Panc1 (cell line): ENCODE results near the gene EHBP1. TPM values are rescaled to one million over a fixed set of nuclear protein-coding genes. Genes with fewer than 3 reads are reported as not detected.

Experiments used
- ATAC-seq: fragments of 200-7000 bp; cut with Tn5 transposase; 2 replicates; pipeline ENCODE4 v1.9.1; 2020; ENCODE audit warnings: mild to moderate bottlenecking, moderate library complexity
- BruUV-seq: library from RNA; stranded (reverse); fragments of 400-500 nt; replicated peaks from 2 replicates; lab custom pipeline; 2021; lab: Mats Ljungman, UMichigan
- CTCF ChIA-PET: fragments of 300-600 bp; sonication (Branson Sonifier 250); formaldehyde crosslinking; loops from one replicate; lab custom pipeline; 2022; ENCODE audit warnings: antibody characterized with exemption; lab: Charles Lee
- POLR2A ChIA-PET: fragments of 300-600 bp; sonication (Branson Sonifier 250); formaldehyde crosslinking; loops from one replicate; lab custom pipeline; 2022; ENCODE audit warnings: antibody characterized with exemption; lab: Charles Lee
- DNase-seq: peaks from one replicate; pipeline ENCODE4 v3.0.0-alpha.2; 2010; ENCODE audit warnings: low read depth, low spot score
- H3K27ac ChIP-seq: 2 replicates; pipeline ENCODE4 v1.5.1; 2011; ENCODE audit warnings: mild to moderate bottlenecking, low read length, inconsistent platforms
- H3K27me3 ChIP-seq: fragments of 200-500 bp; sonication (Bioruptor generic); 2 replicates; pipeline ENCODE4 v1.6.0; 2014; ENCODE audit warnings: low read length, inconsistent platforms; ENCODE audit not compliant: control insufficient read depth, insufficient read depth
- H3K36me3 ChIP-seq: fragments of 200-500 bp; sonication (Bioruptor generic); 2 replicates; pipeline ENCODE4 v1.5.1; 2014; ENCODE audit warnings: inconsistent platforms, mild to moderate bottlenecking, low read length, moderate library complexity; ENCODE audit not compliant: control insufficient read depth, insufficient read depth
- H3K4me1 ChIP-seq: 2 replicates; pipeline ENCODE4 v1.5.1; 2011; ENCODE audit warnings: inconsistent platforms, mild to moderate bottlenecking, low read length, moderate library complexity; ENCODE audit not compliant: control insufficient read depth, insufficient read depth
- H3K4me3 ChIP-seq, 2 experiments: 2 replicates each; pipeline ENCODE4 v1.5.1; 2011 to 2012; ENCODE audit warnings: low read depth in 2 of 2, low read length in 2 of 2, mild to moderate bottlenecking in 2 of 2, inconsistent platforms in 1 of 2, moderate library complexity in 1 of 2
- H3K9me3 ChIP-seq: fragments of 200-500 bp; sonication (Bioruptor generic); 2 replicates; pipeline ENCODE4 v1.5.1; 2014; ENCODE audit warnings: low read depth, mild to moderate bottlenecking, inconsistent platforms, low read length, moderate library complexity; ENCODE audit not compliant: control insufficient read depth, insufficient read depth
- POLR2AphosphoS5 ChIP-seq: IDR thresholded peaks from 2 replicates; pipeline ENCODE4 v1.6.1; 2012; ENCODE audit warnings: mild to moderate bottlenecking, low read depth, low read length, moderate library complexity
- SIN3A ChIP-seq: IDR thresholded peaks from 2 replicates; pipeline ENCODE4 v1.6.1; 2012; ENCODE audit warnings: low read depth, mild to moderate bottlenecking, low read length, moderate library complexity, borderline replicate concordance; ENCODE audit not compliant: insufficient read depth
- TCF7L2 ChIP-seq: IDR thresholded peaks from 2 replicates; pipeline ENCODE4 v1.6.1; 2011; ENCODE audit warnings: mild to moderate bottlenecking, low read depth, low read length, inconsistent platforms
- in situ Hi-C: cut with HindIII; loops from 2 replicates; pipeline ENCODE4 v1.10.0; 2016; ENCODE audit warnings: low sequenced_read_pairs, low pct_unique_long_range_greater_than_20kb
- intact Hi-C: fragments of 100-400 bp; cut with micrococcal nuclease; formaldehyde crosslinking; loops from one replicate; pipeline ENCODE4 v1.10.0; 2022; ENCODE audit not compliant: unreplicated experiment
- total RNA-seq: library from RNA; stranded (reverse); gene quantifications from one replicate; pipeline ENCODE4 v1.2.1, GENCODE V29; 2021; ENCODE audit not compliant: unreplicated experiment
- TF ChIP-seq, protein P1 (sequence below): fragments of 450-650 bp; IDR thresholded peaks from 2 replicates; pipeline ENCODE4 v1.5.1; 2017; ENCODE audit warnings: mild to moderate bottlenecking
- TF ChIP-seq, protein P2 (sequence below), 2 experiments: IDR thresholded peaks; 2 replicates each; pipeline ENCODE4 v1.6.1; 2011 to 2012; ENCODE audit warnings: low read depth in 2 of 2, control low read depth in 1 of 2, low read length in 1 of 2, mild to moderate bottlenecking in 1 of 2, moderate library complexity in 1 of 2; ENCODE audit not compliant: insufficient read depth in 1 of 2

Gene EHBP1
- total RNA-seq, 1 experiment from 2014 or later = 46.1 TPM

DNA sequence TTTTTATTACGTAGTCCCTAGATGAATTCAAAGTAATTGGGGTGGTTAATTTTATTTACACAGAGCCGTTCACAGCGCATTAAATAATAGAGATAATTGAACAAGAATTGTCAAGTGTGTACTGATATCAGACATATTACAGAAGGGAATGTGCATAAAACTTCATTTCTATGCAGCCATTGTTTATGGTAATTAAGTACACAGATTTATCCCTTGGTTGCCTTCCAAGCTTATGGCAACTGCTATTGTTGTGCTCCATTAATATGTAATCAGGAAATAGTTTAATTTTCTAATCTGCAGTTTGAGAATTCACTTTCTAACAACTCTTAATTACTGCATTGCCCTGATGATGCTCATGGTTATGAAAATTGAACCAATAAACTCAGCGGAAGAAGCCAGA lies 297.8 kb downstream of the EHBP1 start:
- POLR2A ChIA-PET = no interaction called here
- intact Hi-C loops = no loop called here
- no TSS peak for BruUV-seq
- H3K36me3 ChIP-seq = no peaks in the 10 kb centered on the region; the same call in 1 of the 2 replicates
- ATAC-seq = no peak
- in situ Hi-C loops = no loop called here
- no peak for DNase-seq
- H3K27ac ChIP-seq = no peak overlapping the region
- H3K27me3 ChIP-seq = no peaks in the 10 kb centered on the region
- no peaks in the 10 kb centered on the region for H3K9me3 ChIP-seq
- CTCF ChIA-PET = no interaction called here
- TF ChIP-seq TCF7L2 (no peak), POLR2AphosphoS5 (no peak), SIN3A (no peak)
- TF ChIP-seq, protein P1, sequence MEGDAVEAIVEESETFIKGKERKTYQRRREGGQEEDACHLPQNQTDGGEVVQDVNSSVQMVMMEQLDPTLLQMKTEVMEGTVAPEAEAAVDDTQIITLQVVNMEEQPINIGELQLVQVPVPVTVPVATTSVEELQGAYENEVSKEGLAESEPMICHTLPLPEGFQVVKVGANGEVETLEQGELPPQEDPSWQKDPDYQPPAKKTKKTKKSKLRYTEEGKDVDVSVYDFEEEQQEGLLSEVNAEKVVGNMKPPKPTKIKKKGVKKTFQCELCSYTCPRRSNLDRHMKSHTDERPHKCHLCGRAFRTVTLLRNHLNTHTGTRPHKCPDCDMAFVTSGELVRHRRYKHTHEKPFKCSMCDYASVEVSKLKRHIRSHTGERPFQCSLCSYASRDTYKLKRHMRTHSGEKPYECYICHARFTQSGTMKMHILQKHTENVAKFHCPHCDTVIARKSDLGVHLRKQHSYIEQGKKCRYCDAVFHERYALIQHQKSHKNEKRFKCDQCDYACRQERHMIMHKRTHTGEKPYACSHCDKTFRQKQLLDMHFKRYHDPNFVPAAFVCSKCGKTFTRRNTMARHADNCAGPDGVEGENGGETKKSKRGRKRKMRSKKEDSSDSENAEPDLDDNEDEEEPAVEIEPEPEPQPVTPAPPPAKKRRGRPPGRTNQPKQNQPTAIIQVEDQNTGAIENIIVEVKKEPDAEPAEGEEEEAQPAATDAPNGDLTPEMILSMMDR = no peak
- TF ChIP-seq, protein P2, sequence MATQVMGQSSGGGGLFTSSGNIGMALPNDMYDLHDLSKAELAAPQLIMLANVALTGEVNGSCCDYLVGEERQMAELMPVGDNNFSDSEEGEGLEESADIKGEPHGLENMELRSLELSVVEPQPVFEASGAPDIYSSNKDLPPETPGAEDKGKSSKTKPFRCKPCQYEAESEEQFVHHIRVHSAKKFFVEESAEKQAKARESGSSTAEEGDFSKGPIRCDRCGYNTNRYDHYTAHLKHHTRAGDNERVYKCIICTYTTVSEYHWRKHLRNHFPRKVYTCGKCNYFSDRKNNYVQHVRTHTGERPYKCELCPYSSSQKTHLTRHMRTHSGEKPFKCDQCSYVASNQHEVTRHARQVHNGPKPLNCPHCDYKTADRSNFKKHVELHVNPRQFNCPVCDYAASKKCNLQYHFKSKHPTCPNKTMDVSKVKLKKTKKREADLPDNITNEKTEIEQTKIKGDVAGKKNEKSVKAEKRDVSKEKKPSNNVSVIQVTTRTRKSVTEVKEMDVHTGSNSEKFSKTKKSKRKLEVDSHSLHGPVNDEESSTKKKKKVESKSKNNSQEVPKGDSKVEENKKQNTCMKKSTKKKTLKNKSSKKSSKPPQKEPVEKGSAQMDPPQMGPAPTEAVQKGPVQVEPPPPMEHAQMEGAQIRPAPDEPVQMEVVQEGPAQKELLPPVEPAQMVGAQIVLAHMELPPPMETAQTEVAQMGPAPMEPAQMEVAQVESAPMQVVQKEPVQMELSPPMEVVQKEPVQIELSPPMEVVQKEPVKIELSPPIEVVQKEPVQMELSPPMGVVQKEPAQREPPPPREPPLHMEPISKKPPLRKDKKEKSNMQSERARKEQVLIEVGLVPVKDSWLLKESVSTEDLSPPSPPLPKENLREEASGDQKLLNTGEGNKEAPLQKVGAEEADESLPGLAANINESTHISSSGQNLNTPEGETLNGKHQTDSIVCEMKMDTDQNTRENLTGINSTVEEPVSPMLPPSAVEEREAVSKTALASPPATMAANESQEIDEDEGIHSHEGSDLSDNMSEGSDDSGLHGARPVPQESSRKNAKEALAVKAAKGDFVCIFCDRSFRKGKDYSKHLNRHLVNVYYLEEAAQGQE (IDR thresholded peaks at IDR 0.05; ENCODE audit: insufficient read depth in 1 of 2, low read depth in 2 of 2, low read length in 1 of 2) = no peak
- no peaks in the 10 kb centered on the region for H3K4me1 ChIP-seq
- H3K4me3 ChIP-seq = no peak overlapping the region

DNA sequence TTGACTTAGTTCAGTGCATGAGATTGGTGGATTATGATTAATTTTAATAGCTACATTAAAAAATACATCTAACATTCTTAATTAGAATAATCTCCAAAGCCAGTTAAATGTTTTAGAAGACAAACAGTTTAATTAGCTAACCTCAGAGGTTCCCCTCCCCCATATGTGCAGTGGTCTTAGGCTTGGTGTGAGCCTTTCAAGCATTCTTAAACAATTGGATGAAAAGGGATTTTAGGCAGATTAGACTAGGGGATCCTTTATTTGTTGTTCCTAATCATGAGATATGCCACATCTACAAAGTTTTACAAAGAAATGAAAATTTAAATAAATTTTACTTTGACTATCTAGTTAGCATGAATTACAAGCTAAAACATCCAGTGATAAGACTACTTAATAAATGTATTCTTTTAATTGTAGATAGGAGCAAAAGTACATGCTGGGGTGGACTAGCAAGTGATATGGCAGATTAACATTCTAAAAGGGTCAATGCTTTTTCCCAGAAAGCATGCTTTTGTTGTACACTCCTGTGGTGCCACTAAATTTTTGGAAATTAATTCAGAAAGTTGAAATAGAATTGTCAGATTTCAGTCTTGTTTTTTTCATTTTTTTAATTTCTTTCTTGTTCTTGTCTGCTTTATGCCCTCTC lies 302.4 kb downstream of the EHBP1 start:
- DNase-seq (no peak), ATAC-seq (no peak)
- intact Hi-C loops = no loop called here
- Histone ChIP-seq H3K4me1 (no peaks in the 10 kb centered on the region), H3K9me3 (no peaks in the 10 kb centered on the region), H3K36me3 (no peaks in the 10 kb centered on the region; the same call in 1 of the 2 replicates), H3K27me3 (no peaks in the 10 kb centered on the region), H3K4me3 (no peak overlapping the region), H3K27ac (no peak overlapping the region)
- BruUV-seq = no TSS peak
- ChIA-PET POLR2A (no interaction called here), CTCF (no interaction called here)
- TF ChIP-seq, protein P2 (IDR thresholded peaks at IDR 0.05; ENCODE audit: insufficient read depth in 1 of 2, low read depth in 2 of 2, low read length in 1 of 2) = no peak
- no peak for TF ChIP-seq SIN3A
- no peak for TF ChIP-seq TCF7L2
- no peak for TF ChIP-seq POLR2AphosphoS5
- TF ChIP-seq, protein P1 = no peak
- in situ Hi-C loops = no loop called here
